Uterus (tissue), 4 donors: ENCODE measurements around the gene SLC25A30. TPM values are rescaled to one million over a fixed set of nuclear protein-coding genes. Genes with fewer than 3 reads are reported as not detected.

Source experiments
- DNase-seq, 2 donors: peaks; one replicate each; pipeline ENCODE4 v3.0.0-alpha.2; 2019 to 2020
- H3K27ac ChIP-seq, 2 donors: fragments of 200-600 bp; sonication (generic); 1 replicate in 1 of 2; 2 replicates in 1 of 2; pipeline ENCODE4 v1.5.1; 2016 to 2018
- H3K27me3 ChIP-seq, 2 donors: fragments of 200-600 bp; sonication (generic); one replicate each; pipeline ENCODE4 v1.5.1; 2018 to 2019; ENCODE audit warnings: control low read depth in 1 of 2
- H3K36me3 ChIP-seq, 2 donors: fragments of 200-600 bp; sonication (generic); one replicate each; pipeline ENCODE4 v1.5.1; 2019; ENCODE audit warnings: control low read depth in 1 of 2
- H3K4me1 ChIP-seq, 2 donors: fragments of 200-600 bp; sonication (generic); one replicate each; pipeline ENCODE4 v1.5.1; 2018 to 2019; ENCODE audit warnings: control low read depth in 1 of 2
- H3K4me3 ChIP-seq, 2 donors: fragments of 200-600 bp; sonication (generic); 1 replicate in 1 of 2; 2 replicates in 1 of 2; pipeline ENCODE4 v1.5.1; 2018 to 2019; ENCODE audit warnings: mild to moderate bottlenecking in 1 of 2
- H3K9me3 ChIP-seq, 2 donors: fragments of 200-600 bp; sonication (generic); one replicate each; pipeline ENCODE4 v1.5.1; 2019; ENCODE audit warnings: control low read depth in 1 of 2
- CTCF ChIP-seq, 4 experiments: fragments of 200-600 bp in 2 of 4; fragments of 450-650 bp in 2 of 4; sonication (generic) in 2 of 4; IDR thresholded peaks; one replicate each; pipeline ENCODE4 v1.5.1; 2016 to 2019; ENCODE audit warnings: antibody characterized with exemption in 4 of 4, mild to moderate bottlenecking in 2 of 4, moderate library complexity in 1 of 4
- POLR2A ChIP-seq, 2 donors: fragments of 450-650 bp; IDR thresholded peaks; one replicate each; pipeline ENCODE4 v1.6.1; 2016; ENCODE audit warnings: antibody characterized with exemption in 2 of 2, mild to moderate bottlenecking in 1 of 2, moderate library complexity in 1 of 2
- intact Hi-C: fragments of 100-400 bp; cut with DNase I; formaldehyde crosslinking; loops from one replicate; pipeline ENCODE4 v1.15.1; 2023; ENCODE audit warnings: low total_unique reads
- total RNA-seq, 4 donors: library from RNA; depleted of rRNA in 3 of 4; stranded (reverse); fragments of >200 nt in 3 of 4; gene quantifications; one replicate each; pipeline versions ENCODE4 v1.1.0 to v1.2.4, GENCODE V29; 2014 to 2023
- donor health status: DM: yes; HTN: yes; CAD: no.

Gene SLC25A30
- total RNA-seq, 4 donors from 2014 or later = 8.2 to 30.5 (median 22.2) TPM

- TF ChIP-seq CTCF (IDR thresholded peaks at IDR 0.05) (no peak), POLR2A (IDR thresholded peaks at IDR 0.05) (no peak)
- no peaks in the 10 kb centered on the region for H3K27me3 ChIP-seq
- H3K4me1 ChIP-seq = no peaks in the 10 kb centered on the region
- no peak overlapping the region for H3K4me3 ChIP-seq
- no peaks in the 10 kb centered on the region for H3K9me3 ChIP-seq
- H3K27ac ChIP-seq = no peak overlapping the region
- intact Hi-C loops = no loop called here
- DNase-seq = no peak
- H3K36me3 ChIP-seq = no peaks in the 10 kb centered on the region
These were observed 28.0 kb upstream of the SLC25A30 start for GRCh38 chr13:45446181-45446580.

GRCh38 chr13:45445053-45445452, 26.9 kb upstream of the SLC25A30 start:
- TF ChIP-seq CTCF (IDR thresholded peaks at IDR 0.05) = no peak
- TF ChIP-seq POLR2A (IDR thresholded peaks at IDR 0.05) = no peak
- intact Hi-C loops = no loop called here
- H3K4me1 ChIP-seq = no peaks in the 10 kb centered on the region
- DNase-seq = no peak
- H3K4me3 ChIP-seq = no peak overlapping the region
- H3K27me3 ChIP-seq = no peaks in the 10 kb centered on the region
- no peaks in the 10 kb centered on the region for H3K36me3 ChIP-seq
- H3K27ac ChIP-seq = no peak overlapping the region
- no peaks in the 10 kb centered on the region for H3K9me3 ChIP-seq

GRCh38 chr13:45441633-45442032, 23.5 kb upstream of the SLC25A30 start:
- Histone ChIP-seq H3K27ac (no peak overlapping the region), H3K27me3 (no peaks in the 10 kb centered on the region), H3K4me1 (no peaks in the 10 kb centered on the region), H3K36me3 (no peaks in the 10 kb centered on the region), H3K9me3 (no peaks in the 10 kb centered on the region), H3K4me3 (no peak overlapping the region)
- TF ChIP-seq CTCF (IDR thresholded peaks at IDR 0.05) (no peak), POLR2A (IDR thresholded peaks at IDR 0.05) (no peak)
- DNase-seq = no peak
- intact Hi-C loops = no loop called here

GRCh38 chr13:45439781-45440462, 21.7 kb upstream of the SLC25A30 start:
- H3K9me3 ChIP-seq = no peaks in the 10 kb centered on the region
- no peak for DNase-seq
- no peaks in the 10 kb centered on the region for H3K4me1 ChIP-seq
- H3K27ac ChIP-seq = no peak overlapping the region
- TF ChIP-seq POLR2A (IDR thresholded peaks at IDR 0.05) = no peak
- no peak for TF ChIP-seq CTCF (IDR thresholded peaks at IDR 0.05)
- no peaks in the 10 kb centered on the region for H3K36me3 ChIP-seq
- intact Hi-C loops = no loop called here
- no peak overlapping the region for H3K4me3 ChIP-seq
- no peaks in the 10 kb centered on the region for H3K27me3 ChIP-seq

- TF ChIP-seq POLR2A (IDR thresholded peaks at IDR 0.05) = no peak
- H3K27ac ChIP-seq = no peak overlapping the region
- no peaks in the 10 kb centered on the region for H3K36me3 ChIP-seq
- H3K4me1 ChIP-seq = no peaks in the 10 kb centered on the region
- H3K4me3 ChIP-seq = no peak overlapping the region
- no peak for DNase-seq
- intact Hi-C loops = no loop called here
- H3K27me3 ChIP-seq = no peaks in the 10 kb centered on the region
- no peaks in the 10 kb centered on the region for H3K9me3 ChIP-seq
These were observed 20.8 kb upstream of the SLC25A30 start for GRCh38 chr13:45439008-45439407.

GRCh38 chr13:45437947-45438346, 19.8 kb upstream of the SLC25A30 start:
- H3K9me3 ChIP-seq = no peaks in the 10 kb centered on the region
- no peaks in the 10 kb centered on the region for H3K36me3 ChIP-seq
- no peaks in the 10 kb centered on the region for H3K27me3 ChIP-seq
- no peaks in the 10 kb centered on the region for H3K4me1 ChIP-seq
- intact Hi-C loops = no loop called here
- H3K27ac ChIP-seq = no peak overlapping the region
- H3K4me3 ChIP-seq = no peak overlapping the region
- TF ChIP-seq POLR2A (IDR thresholded peaks at IDR 0.05) (no peak), CTCF (IDR thresholded peaks at IDR 0.05) (no peak)
- DNase-seq = no peak
